Superior temporal gyrus (tissue), 1 donor: ENCODE data around the gene TMEM106C.
"Not testable (repeated sequence)": the region's sequence is repeated elsewhere in the genome, so short reads cannot be mapped to it uniquely, and the experiment has no call there.

Source experiments
- DNase-seq: peaks from one replicate; pipeline ENCODE4 v3.0.0-alpha.2; 2016; ENCODE audit errors: extremely low spot score

Gene TMEM106C

GRCh38 chr12:47949441-47950341, 13.7 kb upstream of the TMEM106C start:
- peak; percentile 35 for DNase-seq

- no peak for DNase-seq
Observed at GRCh38 chr12:47950856-47951468, 12.4 kb upstream of the TMEM106C start.

- DNase-seq, result no peak
Observed at GRCh38 chr12:47954058-47954457, 9.3 kb upstream of the TMEM106C start.

GRCh38 chr12:47954467-47955045, 8.8 kb upstream of the TMEM106C start:
- no peak for DNase-seq

- no peak for DNase-seq
Observed at GRCh38 chr12:47955059-47955458, 8.3 kb upstream of the TMEM106C start.

GRCh38 chr12:47957671-47958070, 5.7 kb upstream of the TMEM106C start:
- DNase-seq, result not testable (repeated sequence)

- DNase-seq, result no peak
Observed at GRCh38 chr12:47962198-47962597, 1.2 kb upstream of the TMEM106C start.

GRCh38 chr12:47964106-47964728, 821 bp downstream of the TMEM106C start:
- DNase-seq, result no peak

GRCh38 chr12:47965581-47965980, 2.2 kb downstream of the TMEM106C start:
- no peak for DNase-seq

GRCh38 chr12:47967461-47968321, 4.3 kb downstream of the TMEM106C start:
- DNase-seq, result no peak

- no peak for DNase-seq
Observed at GRCh38 chr12:47969845-47970244, 6.4 kb downstream of the TMEM106C start.

- no peak for DNase-seq
Observed at GRCh38 chr12:47970843-47971242, 7.4 kb downstream of the TMEM106C start.

GRCh38 chr12:47972895-47973294, 9.5 kb downstream of the TMEM106C start:
- DNase-seq, result no peak

GRCh38 chr12:47973870-47974269, 10.5 kb downstream of the TMEM106C start:
- no peak for DNase-seq

GRCh38 chr12:47975036-47975620, 11.7 kb downstream of the TMEM106C start:
- DNase-seq, result no peak

GRCh38 chr12:47975816-47976215, 12.4 kb downstream of the TMEM106C start:
- DNase-seq, result no peak

GRCh38 chr12:47977046-47977771, 13.8 kb downstream of the TMEM106C start:
- no peak for DNase-seq

GRCh38 chr12:47977772-47978597, 14.6 kb downstream of the TMEM106C start:
- no peak for DNase-seq

- no peak for DNase-seq
Observed at GRCh38 chr12:47978598-47978873, 15.1 kb downstream of the TMEM106C start.

- DNase-seq, result no peak
Observed at GRCh38 chr12:47979166-47979565, 15.8 kb downstream of the TMEM106C start.
